ENCODE data around the gene SFTPD.

Gene SFTPD

GRCh38 chr10:79940431-79940830 lies 8.5 kb downstream of the SFTPD start:
- DNase-seq (ENCODE audit: low spot score) = no peak
- no peak overlapping the region for H3K4me3 Mint-ChIP-seq
- H3K27me3 Mint-ChIP-seq (ENCODE audit: low read depth) = peaks cover 3% of the 10 kb centered on the region
- H3K4me1 Mint-ChIP-seq (ENCODE audit: low read depth) = peaks cover 1% of the 10 kb centered on the region
- no peaks in the 10 kb centered on the region for H3K36me3 Mint-ChIP-seq (ENCODE audit: low read depth)
- H3K9me3 Mint-ChIP-seq = no peaks in the 10 kb centered on the region
- H3K27ac Mint-ChIP-seq = no peak overlapping the region

GRCh38 chr10:79939969-79940368 lies 8.9 kb downstream of the SFTPD start:
- no peak for DNase-seq (ENCODE audit: low spot score)
- peaks cover 3% of the 10 kb centered on the region for H3K27me3 Mint-ChIP-seq (ENCODE audit: low read depth)
- H3K27ac Mint-ChIP-seq = no peak overlapping the region
- H3K36me3 Mint-ChIP-seq (ENCODE audit: low read depth) = no peaks in the 10 kb centered on the region
- H3K4me1 Mint-ChIP-seq (ENCODE audit: low read depth) = peaks cover 1% of the 10 kb centered on the region
- H3K9me3 Mint-ChIP-seq = no peaks in the 10 kb centered on the region
- H3K4me3 Mint-ChIP-seq = no peak overlapping the region

- DNase-seq (ENCODE audit: low spot score) = no peak
- peaks cover 1% of the 10 kb centered on the region for H3K4me1 Mint-ChIP-seq (ENCODE audit: low read depth)
- H3K36me3 Mint-ChIP-seq (ENCODE audit: low read depth) = no peaks in the 10 kb centered on the region
- no peaks in the 10 kb centered on the region for H3K9me3 Mint-ChIP-seq
- no peak overlapping the region for H3K27ac Mint-ChIP-seq
- no peak overlapping the region for H3K4me3 Mint-ChIP-seq
- peaks cover 3% of the 10 kb centered on the region for H3K27me3 Mint-ChIP-seq (ENCODE audit: low read depth)
Measured at GRCh38 chr10:79938728-79939406, 10.0 kb downstream of the SFTPD start.

GRCh38 chr10:79937701-79938151 lies 11.2 kb downstream of the SFTPD start:
- no peak for DNase-seq (ENCODE audit: low spot score)
- Mint-ChIP-seq H3K4me3 (no peak overlapping the region), H3K27ac (no peak overlapping the region), H3K27me3 (ENCODE audit: low read depth) (peaks cover 3% of the 10 kb centered on the region), H3K4me1 (ENCODE audit: low read depth) (peaks cover 1% of the 10 kb centered on the region), H3K9me3 (no peaks in the 10 kb centered on the region), H3K36me3 (ENCODE audit: low read depth) (no peaks in the 10 kb centered on the region)

GRCh38 chr10:79936625-79937615 lies 12.0 kb downstream of the SFTPD start:
- Mint-ChIP-seq H3K4me1 (ENCODE audit: low read depth) (peaks cover 1% of the 10 kb centered on the region), H3K4me3 (no peak overlapping the region), H3K27me3 (ENCODE audit: low read depth) (peaks cover 9% of the 10 kb centered on the region), H3K9me3 (no peaks in the 10 kb centered on the region), H3K36me3 (ENCODE audit: low read depth) (no peaks in the 10 kb centered on the region), H3K27ac (no peak overlapping the region)
- DNase-seq (ENCODE audit: low spot score) = no peak

GRCh38 chr10:79933961-79934360 lies 14.9 kb downstream of the SFTPD start:
- Mint-ChIP-seq H3K36me3 (ENCODE audit: low read depth) (no peaks in the 10 kb centered on the region), H3K9me3 (no peaks in the 10 kb centered on the region), H3K4me3 (no peak overlapping the region), H3K27ac (no peak overlapping the region), H3K27me3 (ENCODE audit: low read depth) (peaks cover 25% of the 10 kb centered on the region), H3K4me1 (ENCODE audit: low read depth) (peaks cover 1% of the 10 kb centered on the region)
- DNase-seq (ENCODE audit: low spot score) = no peak

GRCh38 chr10:79932841-79933379 lies 16.0 kb downstream of the SFTPD start:
- Mint-ChIP-seq H3K4me3 (no peak overlapping the region), H3K27me3 (ENCODE audit: low read depth) (peaks cover 28% of the 10 kb centered on the region), H3K36me3 (ENCODE audit: low read depth) (no peaks in the 10 kb centered on the region), H3K4me1 (ENCODE audit: low read depth) (no peaks in the 10 kb centered on the region), H3K9me3 (no peaks in the 10 kb centered on the region), H3K27ac (no peak overlapping the region)
- DNase-seq (ENCODE audit: low spot score) = no peak

- Mint-ChIP-seq H3K27ac (no peak overlapping the region), H3K4me1 (ENCODE audit: low read depth) (no peaks in the 10 kb centered on the region), H3K36me3 (ENCODE audit: low read depth) (no peaks in the 10 kb centered on the region), H3K9me3 (no peaks in the 10 kb centered on the region), H3K27me3 (ENCODE audit: low read depth) (peaks cover 27% of the 10 kb centered on the region), H3K4me3 (no peak overlapping the region)
- no peak for DNase-seq (ENCODE audit: low spot score)
Measured at GRCh38 chr10:79932307-79932706, 16.6 kb downstream of the SFTPD start.

- H3K27ac Mint-ChIP-seq = no peak overlapping the region
- no peaks in the 10 kb centered on the region for H3K9me3 Mint-ChIP-seq
- DNase-seq (ENCODE audit: low spot score) = no peak
- H3K4me3 Mint-ChIP-seq = no peak overlapping the region
- no peaks in the 10 kb centered on the region for H3K36me3 Mint-ChIP-seq (ENCODE audit: low read depth)
- H3K27me3 Mint-ChIP-seq (ENCODE audit: low read depth) = peaks cover 26% of the 10 kb centered on the region
- H3K4me1 Mint-ChIP-seq (ENCODE audit: low read depth) = no peaks in the 10 kb centered on the region
Measured at GRCh38 chr10:79930751-79931150, 18.2 kb downstream of the SFTPD start.

GRCh38 chr10:79930267-79930666 lies 18.6 kb downstream of the SFTPD start:
- Mint-ChIP-seq H3K27me3 (ENCODE audit: low read depth) (peaks cover 27% of the 10 kb centered on the region), H3K9me3 (no peaks in the 10 kb centered on the region), H3K4me1 (ENCODE audit: low read depth) (no peaks in the 10 kb centered on the region), H3K36me3 (ENCODE audit: low read depth) (no peaks in the 10 kb centered on the region), H3K4me3 (no peak overlapping the region), H3K27ac (no peak overlapping the region)
- no peak for DNase-seq (ENCODE audit: low spot score)

- H3K27me3 Mint-ChIP-seq (ENCODE audit: low read depth) = peaks cover 27% of the 10 kb centered on the region
- no peaks in the 10 kb centered on the region for H3K36me3 Mint-ChIP-seq (ENCODE audit: low read depth)
- H3K27ac Mint-ChIP-seq = no peak overlapping the region
- peak; percentile 63 for DNase-seq (ENCODE audit: low spot score)
- H3K9me3 Mint-ChIP-seq = no peaks in the 10 kb centered on the region
- no peaks in the 10 kb centered on the region for H3K4me1 Mint-ChIP-seq (ENCODE audit: low read depth)
- no peak overlapping the region for H3K4me3 Mint-ChIP-seq
Measured at GRCh38 chr10:79929409-79929904, 19.4 kb downstream of the SFTPD start.

- H3K36me3 Mint-ChIP-seq (ENCODE audit: low read depth) = no peaks in the 10 kb centered on the region
- H3K27me3 Mint-ChIP-seq (ENCODE audit: low read depth) = peaks cover 30% of the 10 kb centered on the region
- DNase-seq (ENCODE audit: low spot score) = no peak
- H3K9me3 Mint-ChIP-seq = no peaks in the 10 kb centered on the region
- H3K4me1 Mint-ChIP-seq (ENCODE audit: low read depth) = no peaks in the 10 kb centered on the region
- H3K4me3 Mint-ChIP-seq = no peak overlapping the region
- no peak overlapping the region for H3K27ac Mint-ChIP-seq
Measured at GRCh38 chr10:79928028-79928583, 20.8 kb downstream of the SFTPD start.

GRCh38 chr10:79927111-79927828 lies 21.6 kb downstream of the SFTPD start:
- no peak overlapping the region for H3K4me3 Mint-ChIP-seq
- no peak for DNase-seq (ENCODE audit: low spot score)
- H3K9me3 Mint-ChIP-seq = no peaks in the 10 kb centered on the region
- H3K27ac Mint-ChIP-seq = no peak overlapping the region
- no peaks in the 10 kb centered on the region for H3K36me3 Mint-ChIP-seq (ENCODE audit: low read depth)
- no peaks in the 10 kb centered on the region for H3K4me1 Mint-ChIP-seq (ENCODE audit: low read depth)
- H3K27me3 Mint-ChIP-seq (ENCODE audit: low read depth) = peaks cover 25% of the 10 kb centered on the region

All from T-helper 2 cell treated with Interferon-gamma antibody and Interleukin-4, amounts not matched to agents 5 μg/mL and 100 μg/mL, for 36 hours (primary cell).